B cell (primary cell): Measurements from ENCODE around the gene CHCHD3. TPM values are rescaled to one million over a fixed set of nuclear protein-coding genes. Genes with fewer than 3 reads are reported as not detected.

Experiments
- ATAC-seq: fragments of 200-7000 bp; cut with Tn5 transposase; one replicate; pipeline ENCODE4 v1.10.0; 2021; ENCODE audit warnings: low read depth, mild to moderate bottlenecking, moderate number of reproducible peaks, moderate library complexity
- CTCF ChIA-PET: fragments of 350-600 bp; sonication (Branson Sonifier 250); formaldehyde crosslinking; loops from one replicate; lab custom pipeline; 2021; ENCODE audit warnings: antibody characterized with exemption, inconsistent platforms; lab: Charles Lee
- POLR2A ChIA-PET: fragments of 350-600 bp; sonication (Branson Sonifier 250); formaldehyde crosslinking; loops from one replicate; lab custom pipeline; 2021; ENCODE audit warnings: antibody characterized with exemption; lab: Charles Lee
- DNase-seq: peaks from one replicate; pipeline ENCODE4 v3.0.0; 2013
- H2AFZ ChIP-seq: 2 replicates; pipeline ENCODE4 v1.6.1; 2012; ENCODE audit warnings: mild to moderate bottlenecking, low read depth, low read length; ENCODE audit not compliant: insufficient read depth, poor library complexity, severe bottlenecking
- H3K27ac ChIP-seq, 2 donors: 1 replicate in 1 of 2; 2 replicates in 1 of 2; pipeline ENCODE4 v1.5.1; 2012 to 2013; ENCODE audit warnings: low read length in 2 of 2, mild to moderate bottlenecking in 2 of 2, moderate library complexity in 1 of 2
- H3K27me3 ChIP-seq, 4 experiments: fragments of 200-600 bp in 1 of 4; sonication (generic) in 1 of 4; replicated peaks in 1 of 4; 1 replicate in 2 of 4; 2 replicates in 2 of 4; pipeline versions ENCODE4 v1.6.1 to v1.7.0; 2013 to 2016; ENCODE audit warnings: low read length in 3 of 4, mild to moderate bottlenecking in 2 of 4, mixed read lengths in 1 of 4, moderate library complexity in 1 of 4; ENCODE audit not compliant: insufficient read depth in 4 of 4, control insufficient read depth in 3 of 4; ENCODE audit errors: control extremely low read depth in 1 of 4
- H3K36me3 ChIP-seq, 2 experiments: replicated peaks in 1 of 2; 1 replicate in 1 of 2; 2 replicates in 1 of 2; pipeline versions ENCODE4 v1.6.1 to v1.7.1; 2013; ENCODE audit warnings: low read length in 1 of 2; ENCODE audit not compliant: insufficient read depth in 2 of 2, control insufficient read depth in 1 of 2; ENCODE audit errors: control extremely low read depth in 1 of 2, extremely low read depth in 1 of 2
- H3K4me1 ChIP-seq, 2 donors: fragments of 200-600 bp in 1 of 2; sonication (generic) in 1 of 2; 1 replicate in 1 of 2; 2 replicates in 1 of 2; pipeline versions ENCODE4 v1.5.1 to v1.6.1; 2013 to 2017; ENCODE audit warnings: low read length in 2 of 2; ENCODE audit not compliant: control insufficient read depth in 2 of 2, insufficient read depth in 2 of 2
- H3K4me2 ChIP-seq: replicated peaks from 2 replicates; pipeline ENCODE3; 2012; ENCODE audit warnings: mild to moderate bottlenecking, low read depth, low read length; ENCODE audit not compliant: poor library complexity, severe bottlenecking
- H3K4me3 ChIP-seq, 5 experiments: fragments of 200-600 bp in 1 of 5; sonication (generic) in 1 of 5; 1 replicate in 3 of 5; 2 replicates in 2 of 5; pipeline versions ENCODE4 v1.5.1 to v1.7.0; 2011 to 2016; ENCODE audit warnings: low read length in 4 of 5, mild to moderate bottlenecking in 4 of 5, low read depth in 2 of 5, control low read depth in 1 of 5, moderate library complexity in 1 of 5; ENCODE audit not compliant: insufficient read depth in 1 of 5; ENCODE audit errors: control extremely low read depth in 1 of 5, extremely low read depth in 1 of 5
- H3K79me2 ChIP-seq: fragments of 200-600 bp; sonication (generic); one replicate; pipeline ENCODE4 v1.6.0; 2016; ENCODE audit warnings: low read length; ENCODE audit not compliant: control insufficient read depth, insufficient read depth
- H3K9ac ChIP-seq: fragments of 200-600 bp; sonication (generic); 2 replicates; pipeline ENCODE4 v1.6.1; 2017; ENCODE audit warnings: mild to moderate bottlenecking, low read length, moderate library complexity
- H3K9me3 ChIP-seq, 3 donors: one replicate each; pipeline versions ENCODE4 v1.6.1 to v1.7.1; 2013; ENCODE audit warnings: low read length in 2 of 3; ENCODE audit not compliant: control insufficient read depth in 2 of 3, insufficient read depth in 1 of 3; ENCODE audit errors: control extremely low read depth in 1 of 3
- H4K20me1 ChIP-seq: 2 replicates; pipeline ENCODE4 v1.6.0; 2012; ENCODE audit warnings: mild to moderate bottlenecking, low read length; ENCODE audit not compliant: insufficient read depth, control insufficient read depth, poor library complexity, severe bottlenecking
- H3K27ac Mint-ChIP-seq: one replicate; pipeline ENCODE4 v1.8.0; 2021; ENCODE audit warnings: mixed read lengths
- H3K27me3 Mint-ChIP-seq: one replicate; pipeline ENCODE4 v1.8.0; 2021; ENCODE audit warnings: mixed read lengths
- H3K4me1 Mint-ChIP-seq: one replicate; pipeline ENCODE4 v1.8.0; 2021; ENCODE audit warnings: mixed read lengths
- H3K4me3 Mint-ChIP-seq: one replicate; pipeline ENCODE4 v1.8.0; 2021; ENCODE audit warnings: mixed read lengths
- H3K9me3 Mint-ChIP-seq: one replicate; pipeline ENCODE4 v1.8.0; 2022; ENCODE audit warnings: mixed read lengths; ENCODE audit not compliant: insufficient read depth
- CTCF ChIP-seq: fragments of 200-600 bp; IDR thresholded peaks from one replicate; pipeline ENCODE4 v1.8.0; 2022; ENCODE audit warnings: antibody characterized with exemption, mild to moderate bottlenecking
- EZH2 ChIP-seq: IDR thresholded peaks from 2 replicates; pipeline ENCODE4 v1.6.1; 2012; ENCODE audit warnings: borderline replicate concordance, low read depth, mild to moderate bottlenecking, moderate library complexity, low read length; ENCODE audit not compliant: insufficient read depth, poor library complexity, severe bottlenecking
- WGBS: methylation state at CpG from one replicate; pipeline ENCODE4 v1.1.5; 2013; ENCODE audit warnings: missing lambda C conversion rate; ENCODE audit not compliant: insufficient coverage; 5-methylcytosine and 5-hydroxymethylcytosine counted together
- intact Hi-C: fragments of 100-400 bp; cut with micrococcal nuclease; formaldehyde crosslinking; loops from one replicate; pipeline ENCODE4 v1.10.0; 2022
- polyA plus RNA-seq: library from polyadenylated mRNA; depleted of rRNA; stranded (reverse); fragments of >200 nt; gene quantifications from 2 replicates; pipeline ENCODE4 v1.2.3, GENCODE V29; 2012
- total RNA-seq, 2 donors: library from RNA; stranded (reverse); fragments of 120-200 nt in 1 of 2; gene quantifications; 1 replicate in 1 of 2; 2 replicates in 1 of 2; pipeline versions ENCODE4 v1.2.3 to v1.2.4, GENCODE V29; 2013 to 2022

CHCHD3 gene
- total and polyA plus RNA-seq, 2 donors (not counting 1 experiment from before 2014, with no cell fraction given): 20.1 to 38.4 TPM

GRCh38 chr7:132759482-132760243 is 322.2 kb downstream of the CHCHD3 start:
- Histone ChIP-seq H3K9ac (no peak overlapping the region), H3K27me3 (no peaks in the 10 kb centered on the region), H3K79me2 (no peaks in the 10 kb centered on the region), H2AFZ (no peak overlapping the region), H3K36me3 (no peaks in the 10 kb centered on the region), H3K9me3 (no peaks in the 10 kb centered on the region), H4K20me1 (no peaks in the 10 kb centered on the region), H3K4me2 (no peak overlapping the region), H3K4me3 (no peak overlapping the region), H3K4me1 (peaks cover 0 to 5% of the 10 kb centered on the region in 2 donors), H3K27ac (no peak overlapping the region)
- Mint-ChIP-seq H3K4me3 (no peak overlapping the region), H3K4me1 (peaks cover 2% of the 10 kb centered on the region), H3K27me3 (peaks cover 1% of the 10 kb centered on the region), H3K9me3 (no peaks in the 10 kb centered on the region), H3K27ac (no peak overlapping the region)
- DNase-seq (no peak), ATAC-seq (no peak)
- ChIA-PET CTCF (no interaction called here), POLR2A (no interaction called here)
- intact Hi-C loops: no loop called here
- no peak for TF ChIP-seq EZH2
- TF ChIP-seq CTCF: no peak
- WGBS: 93% methylated on average over 8 of the region's 15 CpGs

GRCh38 chr7:132758986-132759385 is 322.9 kb downstream of the CHCHD3 start:
- ChIA-PET CTCF (no interaction called here), POLR2A (no interaction called here)
- Mint-ChIP-seq H3K4me1 (peaks cover 2% of the 10 kb centered on the region), H3K9me3 (no peaks in the 10 kb centered on the region), H3K27me3 (no peaks in the 10 kb centered on the region), H3K4me3 (no peak overlapping the region), H3K27ac (no peak overlapping the region)
- Histone ChIP-seq H3K4me1 (peaks cover 0 to 5% of the 10 kb centered on the region in 2 donors), H4K20me1 (no peaks in the 10 kb centered on the region), H3K36me3 (no peaks in the 10 kb centered on the region), H3K9me3 (no peaks in the 10 kb centered on the region), H3K79me2 (no peaks in the 10 kb centered on the region), H3K9ac (no peak overlapping the region), H3K4me3 (no peak overlapping the region), H3K4me2 (no peak overlapping the region), H3K27ac (no peak overlapping the region), H3K27me3 (no peaks in the 10 kb centered on the region), H2AFZ (no peak overlapping the region)
- TF ChIP-seq CTCF (no peak), EZH2 (no peak)
- 82% methylated on average over 3 of the region's 5 CpGs for WGBS
- intact Hi-C loops: no loop called here
- ATAC-seq (no peak), DNase-seq (no peak)
